Endothelial cell of umbilical vein (primary cell): ENCODE data around the gene PARP1. TPM values are rescaled to one million over a fixed set of nuclear protein-coding genes. Genes with fewer than 3 reads are reported as not detected.

Source experiments
- BruUV-seq: library from RNA; stranded (reverse); fragments of 400-500 nt; replicated peaks from 2 replicates; lab custom pipeline; 2021; lab: Mats Ljungman, UMichigan
- CTCF ChIA-PET: fragments of 300-600, 350-600 bp; sonication (Branson Sonifier 250); formaldehyde crosslinking; loops from one replicate; lab custom pipeline; 2021; ENCODE audit warnings: antibody characterized with exemption, inconsistent platforms; lab: Charles Lee
- POLR2A ChIA-PET: fragments of 300-600, 350-600 bp; sonication (Branson Sonifier 250); formaldehyde crosslinking; loops from one replicate; lab custom pipeline; 2021; ENCODE audit warnings: antibody characterized with exemption, inconsistent platforms; lab: Charles Lee
- DNase-seq: peaks from one replicate; pipeline ENCODE4 v3.0.0-alpha.2; 2011; ENCODE audit warnings: low read depth, low spot score
- FAIRE-seq: peaks from 2 replicates; lab custom pipeline; 2011; peaks lifted over from hg19 to GRCh38; lab: Jason Lieb, UNC
- H2AFZ ChIP-seq: 2 replicates; pipeline ENCODE4 v1.6.0; 2012; ENCODE audit warnings: low read depth, low read length, control low read depth, inconsistent platforms
- H3K27ac ChIP-seq: 2 replicates; pipeline ENCODE4 v1.5.1; 2011; ENCODE audit warnings: low read depth, mild to moderate bottlenecking, control low read depth, low read length, moderate library complexity; ENCODE audit not compliant: insufficient read depth
- H3K27me3 ChIP-seq, 2 experiments: 2 replicates each; pipeline versions ENCODE4 v1.6.0 to v1.6.1; 2011; ENCODE audit warnings: low read length in 2 of 2, mixed read lengths in 1 of 2; ENCODE audit not compliant: control insufficient read depth in 2 of 2, insufficient read depth in 2 of 2
- H3K36me3 ChIP-seq, 2 experiments: 2 replicates in 1 of 2; 3 replicates in 1 of 2; pipeline ENCODE4 v1.5.1; 2011; ENCODE audit warnings: low read length in 2 of 2, mild to moderate bottlenecking in 1 of 2, moderate library complexity in 1 of 2; ENCODE audit not compliant: control insufficient read depth in 2 of 2, insufficient read depth in 2 of 2; ENCODE audit errors: extremely low read depth in 1 of 2
- H3K4me1 ChIP-seq: 3 replicates; pipeline ENCODE4 v1.5.1; 2011; ENCODE audit warnings: mild to moderate bottlenecking, low read length; ENCODE audit not compliant: control insufficient read depth, insufficient read depth; ENCODE audit errors: extremely low read depth
- H3K4me2 ChIP-seq: 2 replicates; pipeline ENCODE4 v1.6.1; 2011; ENCODE audit warnings: low read length, control low read depth, mixed read lengths; ENCODE audit not compliant: insufficient read depth
- H3K4me3 ChIP-seq, 3 experiments: fragments of 200-600 bp in 1 of 3; sonication (generic), shearing (Covaris generic) in 1 of 3; replicated peaks in 1 of 3; 2 replicates each; pipeline ENCODE4 v1.5.1; 2011 to 2016; ENCODE audit warnings: control low read depth in 3 of 3, low read length in 3 of 3, mild to moderate bottlenecking in 2 of 3, inconsistent platforms in 1 of 3, low read depth in 1 of 3, moderate library complexity in 1 of 3; ENCODE audit not compliant: insufficient read depth in 1 of 3
- H3K79me2 ChIP-seq: 2 replicates; pipeline ENCODE4 v1.6.0; 2012; ENCODE audit warnings: low read length, inconsistent platforms; ENCODE audit not compliant: control insufficient read depth, insufficient read depth
- H3K9ac ChIP-seq: replicated peaks from 2 replicates; pipeline ENCODE3; 2011; ENCODE audit warnings: low read length, control low read depth; ENCODE audit not compliant: insufficient read depth; ENCODE audit errors: extremely low read depth
- H3K9me1 ChIP-seq: replicated peaks from 3 replicates; pipeline ENCODE4 v1.6.0; 2011; ENCODE audit warnings: mild to moderate bottlenecking, low read length; ENCODE audit not compliant: control insufficient read depth, insufficient read depth; ENCODE audit errors: extremely low read depth
- H3K9me3 ChIP-seq: replicated peaks from 2 replicates; pipeline ENCODE4 v1.5.1; 2012; ENCODE audit warnings: low read length, inconsistent platforms; ENCODE audit not compliant: control insufficient read depth, insufficient read depth
- H4K20me1 ChIP-seq: replicated peaks from 2 replicates; pipeline ENCODE3; 2011; ENCODE audit warnings: mild to moderate bottlenecking, low read length; ENCODE audit not compliant: control insufficient read depth, insufficient read depth; ENCODE audit errors: extremely low read depth
- FOS ChIP-seq: IDR thresholded peaks from 2 replicates; pipeline ENCODE4 v1.6.1; 2011; ENCODE audit warnings: mild to moderate bottlenecking, low read length, moderate library complexity, borderline replicate concordance; ENCODE audit not compliant: insufficient read depth
- JUN ChIP-seq: IDR thresholded peaks from 2 replicates; pipeline ENCODE4 v1.6.1; 2011; ENCODE audit warnings: borderline replicate concordance, low read depth; ENCODE audit not compliant: insufficient read length, insufficient read depth
- MYC ChIP-seq: IDR thresholded peaks from one replicate; pipeline ENCODE4 v1.6.1; 2011; ENCODE audit warnings: mild to moderate bottlenecking, low read depth, low read length
- POLR2AphosphoS5 ChIP-seq: IDR thresholded peaks from 2 replicates; pipeline ENCODE4 v1.6.1; 2012; ENCODE audit warnings: low read depth, mild to moderate bottlenecking, control low read depth, low read length, moderate library complexity; ENCODE audit not compliant: insufficient read depth
- dilution Hi-C: fragments of 300-500 bp; cut with MboI; formaldehyde crosslinking; loops from one replicate; pipeline ENCODE4 v1.15.0; 2019; ENCODE audit warnings: low sequenced_read_pairs; ENCODE audit not compliant: extremely low pct_ligation_motif_present
- intact Hi-C: fragments of 100-400 bp; cut with micrococcal nuclease; formaldehyde crosslinking; loops from one replicate; pipeline ENCODE4 v1.10.0; 2022
- polyA plus RNA-seq, 4 experiments: library from polyadenylated mRNA; depleted of rRNA in 3 of 4; stranded (reverse) in 3 of 4; unstranded in 1 of 4; fragments of >200 nt; gene quantifications; 2 replicates each; pipeline versions ENCODE4 v1.2.1 to v1.2.3, GENCODE V29; 2011 to 2012; ENCODE audit warnings: missing spikeins in 1 of 4
- total RNA-seq: library from RNA; stranded (reverse); gene quantifications from 2 replicates; pipeline ENCODE4 v1.2.3, GENCODE V29; 2021
- TF ChIP-seq, protein P1 (sequence below): IDR thresholded peaks from 2 replicates; pipeline ENCODE4 v1.6.1; 2011; ENCODE audit not compliant: insufficient read depth, insufficient read length
- TF ChIP-seq, protein P2 (sequence below), 2 donors: IDR thresholded peaks; 1 replicate in 1 of 2; 2 replicates in 1 of 2; pipeline ENCODE4 v1.5.1; 2011; ENCODE audit warnings: low read length in 2 of 2, mild to moderate bottlenecking in 2 of 2, moderate library complexity in 2 of 2, control low read depth in 1 of 2, inconsistent platforms in 1 of 2, low read depth in 1 of 2; ENCODE audit not compliant: insufficient read depth in 1 of 2; ENCODE audit errors: extremely low read depth in 1 of 2

PARP1 gene
- total and polyA plus RNA-seq, 2 donors (not counting 3 experiments of a cell fraction or from before 2014, with no cell fraction given), result 136 to 160 TPM

DNA sequence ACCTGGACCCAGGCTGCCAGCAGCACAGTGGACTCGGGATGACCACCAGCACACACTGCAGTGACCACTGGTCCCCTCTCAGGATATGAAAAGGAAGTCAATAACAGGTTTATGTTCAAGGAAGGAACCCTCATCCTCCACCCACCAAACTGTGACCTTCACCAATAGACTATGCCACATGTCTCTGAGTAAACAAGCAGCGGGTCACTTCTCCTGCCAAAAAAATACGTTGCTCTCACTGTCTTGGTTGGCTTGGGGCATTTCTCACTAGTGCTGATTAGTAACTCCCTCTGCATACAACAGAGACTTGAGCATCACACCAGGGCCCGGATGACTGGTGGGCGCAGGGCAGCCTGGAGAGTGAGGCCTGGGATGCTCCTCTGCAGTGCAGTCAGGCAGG lies 25.9 kb downstream of the PARP1 start:
- Histone ChIP-seq H4K20me1 (no peaks in the 10 kb centered on the region), H2AFZ (no peak overlapping the region), H3K4me2 (no peak overlapping the region), H3K4me3 (no peak overlapping the region), H3K9ac (no peak overlapping the region), H3K27ac (no peak overlapping the region), H3K27me3 (no peaks in the 10 kb centered on the region), H3K9me3 (no peaks in the 10 kb centered on the region), H3K9me1 (no peaks in the 10 kb centered on the region), H3K36me3 (peaks cover 23 to 62% of the 10 kb centered on the region in 2 experiments), H3K4me1 (no peaks in the 10 kb centered on the region), H3K79me2 (no peaks in the 10 kb centered on the region)
- DNase-seq (no peak), FAIRE-seq (no peak)
- ChIA-PET CTCF (no interaction called here), POLR2A (no interaction called here)
- intact Hi-C loops, result no loop called here
- no peak for TF ChIP-seq FOS
- TF ChIP-seq POLR2AphosphoS5, result no peak
- TF ChIP-seq, protein P1, sequence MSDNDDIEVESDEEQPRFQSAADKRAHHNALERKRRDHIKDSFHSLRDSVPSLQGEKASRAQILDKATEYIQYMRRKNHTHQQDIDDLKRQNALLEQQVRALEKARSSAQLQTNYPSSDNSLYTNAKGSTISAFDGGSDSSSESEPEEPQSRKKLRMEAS, result no peak
- no peak for TF ChIP-seq JUN
- no peak for TF ChIP-seq MYC
- TF ChIP-seq, protein P2, sequence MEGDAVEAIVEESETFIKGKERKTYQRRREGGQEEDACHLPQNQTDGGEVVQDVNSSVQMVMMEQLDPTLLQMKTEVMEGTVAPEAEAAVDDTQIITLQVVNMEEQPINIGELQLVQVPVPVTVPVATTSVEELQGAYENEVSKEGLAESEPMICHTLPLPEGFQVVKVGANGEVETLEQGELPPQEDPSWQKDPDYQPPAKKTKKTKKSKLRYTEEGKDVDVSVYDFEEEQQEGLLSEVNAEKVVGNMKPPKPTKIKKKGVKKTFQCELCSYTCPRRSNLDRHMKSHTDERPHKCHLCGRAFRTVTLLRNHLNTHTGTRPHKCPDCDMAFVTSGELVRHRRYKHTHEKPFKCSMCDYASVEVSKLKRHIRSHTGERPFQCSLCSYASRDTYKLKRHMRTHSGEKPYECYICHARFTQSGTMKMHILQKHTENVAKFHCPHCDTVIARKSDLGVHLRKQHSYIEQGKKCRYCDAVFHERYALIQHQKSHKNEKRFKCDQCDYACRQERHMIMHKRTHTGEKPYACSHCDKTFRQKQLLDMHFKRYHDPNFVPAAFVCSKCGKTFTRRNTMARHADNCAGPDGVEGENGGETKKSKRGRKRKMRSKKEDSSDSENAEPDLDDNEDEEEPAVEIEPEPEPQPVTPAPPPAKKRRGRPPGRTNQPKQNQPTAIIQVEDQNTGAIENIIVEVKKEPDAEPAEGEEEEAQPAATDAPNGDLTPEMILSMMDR (IDR thresholded peaks at IDR 0.05; ENCODE audit: extremely low read depth in 1 of 2, insufficient read depth in 1 of 2, low read depth in 1 of 2, low read length in 2 of 2), result no peak
- dilution Hi-C loops, result no loop called here
- BruUV-seq, result no TSS peak
